ENCODE measurements around the gene YWHAE.
A peak's percentile ranks its signal among the peaks of the same experiment; 100 is the strongest.
"Not testable (repeated sequence)": the region's sequence is repeated elsewhere in the genome, so short reads cannot be mapped to it uniquely, and the experiment has no call there.

Gene YWHAE

DNA sequence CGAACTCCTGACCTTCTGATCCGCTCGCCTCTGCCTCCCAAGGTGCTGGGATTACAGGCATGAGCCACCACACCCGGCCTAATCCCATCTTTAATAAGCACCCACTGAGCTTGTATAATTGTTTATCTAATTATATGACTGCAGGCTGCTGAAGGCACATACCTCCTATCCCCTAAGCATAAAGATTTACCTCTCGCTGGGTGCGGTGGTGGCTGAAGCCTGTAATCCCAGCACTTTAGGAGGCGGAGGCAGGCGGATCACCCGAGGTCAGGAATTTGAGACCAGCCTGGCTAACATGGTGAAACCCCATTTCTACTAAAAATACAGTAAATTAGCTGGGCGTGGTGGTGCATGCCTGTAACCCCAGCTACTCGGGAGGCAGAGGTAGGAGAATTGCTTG lies 20.1 kb upstream of the YWHAE start:
- Mint-ChIP-seq H3K27ac (no peak overlapping the region), H3K4me1 (peaks cover 11% of the 10 kb centered on the region)

GRCh38 chr17:1418476-1418875 lies 18.5 kb upstream of the YWHAE start:
- H3K9me3 Mint-ChIP-seq, H3K4me3 Mint-ChIP-seq, H3K36me3 Mint-ChIP-seq, H3K27ac Mint-ChIP-seq, H3K27me3 Mint-ChIP-seq, H3K4me1 Mint-ChIP-seq: not testable (repeated sequence)

More for the DNA sequence above, 20.1 kb upstream of the YWHAE start:
- H3K9me3 Mint-ChIP-seq: no peaks in the 10 kb centered on the region
- peaks cover 4% of the 10 kb centered on the region for H3K36me3 Mint-ChIP-seq
- H3K4me3 Mint-ChIP-seq: no peak overlapping the region
- H3K27me3 Mint-ChIP-seq: no peaks in the 10 kb centered on the region

GRCh38 chr17:1416414-1416813 lies 16.4 kb upstream of the YWHAE start:
- H3K36me3 Mint-ChIP-seq: peaks cover 3% of the 10 kb centered on the region
- H3K4me1 Mint-ChIP-seq: no peaks in the 10 kb centered on the region
- no peaks in the 10 kb centered on the region for H3K9me3 Mint-ChIP-seq
- H3K27me3 Mint-ChIP-seq: no peaks in the 10 kb centered on the region
- H3K27ac Mint-ChIP-seq: no peak overlapping the region
- no peak overlapping the region for H3K4me3 Mint-ChIP-seq

GRCh38 chr17:1414634-1415033 lies 14.6 kb upstream of the YWHAE start:
- H3K4me3 Mint-ChIP-seq: no peak overlapping the region
- H3K27me3 Mint-ChIP-seq: no peaks in the 10 kb centered on the region
- no peaks in the 10 kb centered on the region for H3K4me1 Mint-ChIP-seq
- peaks cover 2% of the 10 kb centered on the region for H3K36me3 Mint-ChIP-seq
- no peaks in the 10 kb centered on the region for H3K9me3 Mint-ChIP-seq
- H3K27ac Mint-ChIP-seq: peak overlapping the region; percentile 3

DNA sequence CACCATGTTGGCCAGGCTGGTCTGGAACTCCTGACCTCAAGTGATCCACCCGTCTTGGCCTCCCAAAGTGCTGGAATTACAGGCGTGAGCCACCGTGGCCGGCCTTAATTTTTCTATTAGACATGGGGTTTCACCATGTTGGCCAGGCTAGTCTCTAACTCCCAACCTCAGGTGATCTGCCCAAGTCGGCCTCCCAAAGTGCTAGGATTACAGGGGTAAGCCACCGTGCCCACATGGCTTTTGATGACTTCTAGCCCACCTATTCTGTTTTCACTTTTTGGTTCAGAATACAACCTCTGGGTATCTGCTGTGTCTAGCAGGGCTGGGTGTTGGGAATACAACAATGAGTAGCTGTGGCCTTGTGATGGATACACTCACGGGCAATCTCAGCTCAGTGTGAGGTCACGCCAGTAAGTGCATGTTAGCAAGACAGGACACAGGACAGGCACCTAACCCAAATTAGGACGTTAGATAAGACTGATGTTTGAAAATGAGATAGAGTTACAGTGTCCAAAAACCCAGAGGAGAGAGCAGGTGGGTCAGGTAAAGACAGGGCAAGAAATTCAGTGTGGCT lies 14.1 kb upstream of the YWHAE start:
- H3K27me3 Mint-ChIP-seq: no peaks in the 10 kb centered on the region
- no peaks in the 10 kb centered on the region for H3K4me1 Mint-ChIP-seq
- H3K27ac Mint-ChIP-seq: peak overlapping the region; percentile 3
- peaks cover 2% of the 10 kb centered on the region for H3K36me3 Mint-ChIP-seq
- no peak overlapping the region for H3K4me3 Mint-ChIP-seq
- H3K9me3 Mint-ChIP-seq: no peaks in the 10 kb centered on the region

GRCh38 chr17:1413281-1413791 lies 13.3 kb upstream of the YWHAE start:
- no peaks in the 10 kb centered on the region for H3K9me3 Mint-ChIP-seq
- H3K27me3 Mint-ChIP-seq: no peaks in the 10 kb centered on the region
- H3K36me3 Mint-ChIP-seq: peaks cover 2% of the 10 kb centered on the region
- no peak overlapping the region for H3K4me3 Mint-ChIP-seq
- H3K27ac Mint-ChIP-seq: no peak overlapping the region
- no peaks in the 10 kb centered on the region for H3K4me1 Mint-ChIP-seq

DNA sequence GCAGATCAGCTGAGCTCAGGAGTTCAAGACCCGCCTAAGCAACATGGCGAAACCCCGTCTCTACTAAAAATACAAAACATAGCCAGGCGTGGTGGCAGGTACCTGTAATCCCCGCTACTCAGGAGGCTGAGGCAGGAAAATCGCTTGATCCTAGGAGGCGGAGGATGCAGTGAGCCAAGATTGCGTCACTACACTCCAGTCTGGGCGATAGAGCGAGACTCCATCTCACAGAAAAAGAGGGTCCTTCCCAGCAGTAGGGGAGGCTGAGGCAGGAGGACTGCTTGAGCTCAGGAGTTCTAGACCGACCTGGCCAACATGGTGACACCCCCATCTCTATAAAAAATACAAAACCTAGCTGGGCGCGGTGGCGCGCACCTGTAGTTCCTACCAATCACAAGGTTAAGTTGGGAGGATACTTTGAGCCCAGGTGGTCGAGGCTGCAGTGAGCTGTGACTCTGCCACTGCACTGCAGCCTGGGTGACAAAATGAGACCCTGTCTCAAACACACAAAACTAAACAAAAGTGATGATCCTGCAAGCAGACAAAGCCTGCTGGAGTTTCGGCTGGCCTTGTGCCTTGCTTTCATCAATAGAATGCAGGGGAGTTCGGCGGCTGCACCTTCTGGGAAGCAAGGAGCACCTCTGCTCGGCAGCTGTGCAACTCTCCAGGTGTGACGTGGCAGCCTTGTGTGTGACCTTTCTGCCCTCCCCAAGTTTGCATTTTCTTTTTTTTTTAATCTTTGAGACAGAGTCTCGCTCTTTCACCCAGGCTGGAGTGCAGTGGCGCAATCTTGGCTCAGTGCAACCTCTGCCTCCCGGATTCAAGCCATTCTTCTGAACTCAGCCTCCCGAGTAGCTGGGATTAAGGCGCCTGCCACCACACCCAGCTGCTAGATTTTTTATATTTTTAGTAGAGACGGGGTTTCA lies 12.4 kb upstream of the YWHAE start:
- H3K27ac Mint-ChIP-seq: no peak overlapping the region
- no peaks in the 10 kb centered on the region for H3K9me3 Mint-ChIP-seq
- no peaks in the 10 kb centered on the region for H3K27me3 Mint-ChIP-seq

GRCh38 chr17:1402262-1402586 lies 2.2 kb upstream of the YWHAE start:
- no peaks in the 10 kb centered on the region for H3K9me3 Mint-ChIP-seq
- H3K4me1 Mint-ChIP-seq: peaks cover 16% of the 10 kb centered on the region
- H3K4me3 Mint-ChIP-seq: no peak overlapping the region
- peaks cover 13% of the 10 kb centered on the region for H3K36me3 Mint-ChIP-seq
- H3K27me3 Mint-ChIP-seq: no peaks in the 10 kb centered on the region
- H3K27ac Mint-ChIP-seq: no peak overlapping the region

More for the DNA sequence above, 12.4 kb upstream of the YWHAE start:
- H3K4me1 Mint-ChIP-seq: no peaks in the 10 kb centered on the region
- H3K36me3 Mint-ChIP-seq: peaks cover 2% of the 10 kb centered on the region
- H3K4me3 Mint-ChIP-seq: no peak overlapping the region

GRCh38 chr17:1398931-1399678 lies 917 bp downstream of the YWHAE start:
- no peaks in the 10 kb centered on the region for H3K27me3 Mint-ChIP-seq
- H3K4me1 Mint-ChIP-seq: peaks cover 45% of the 10 kb centered on the region
- H3K27ac Mint-ChIP-seq: peak overlapping the region; percentile 100
- H3K4me3 Mint-ChIP-seq: peak overlapping the region; percentile 100
- no peaks in the 10 kb centered on the region for H3K9me3 Mint-ChIP-seq
- peaks cover 16% of the 10 kb centered on the region for H3K36me3 Mint-ChIP-seq

DNA sequence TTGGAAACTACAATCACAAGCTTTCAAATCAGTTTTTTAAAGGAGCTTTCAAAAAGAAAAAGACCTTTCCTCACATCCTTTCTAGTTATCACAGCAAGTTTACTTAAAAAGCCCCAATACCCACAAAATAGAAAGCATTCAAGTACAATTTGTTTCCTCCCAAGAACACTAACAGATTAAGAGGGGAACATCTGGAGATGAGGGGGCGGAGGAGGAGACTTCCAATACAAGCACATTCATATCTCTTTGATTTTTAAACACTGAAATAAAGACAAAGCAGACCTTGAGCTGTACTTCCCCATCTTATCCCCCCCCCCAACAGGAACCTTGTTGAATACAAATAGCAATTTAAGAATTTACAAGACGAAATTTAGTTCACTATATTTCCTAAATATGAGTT lies 2.0 kb downstream of the YWHAE start:
- Mint-ChIP-seq H3K4me3 (peak overlapping the region; percentile 100), H3K36me3 (peaks cover 16% of the 10 kb centered on the region), H3K9me3 (no peaks in the 10 kb centered on the region), H3K27ac (peak overlapping the region; percentile 57), H3K4me1 (peaks cover 51% of the 10 kb centered on the region), H3K27me3 (no peaks in the 10 kb centered on the region)

DNA sequence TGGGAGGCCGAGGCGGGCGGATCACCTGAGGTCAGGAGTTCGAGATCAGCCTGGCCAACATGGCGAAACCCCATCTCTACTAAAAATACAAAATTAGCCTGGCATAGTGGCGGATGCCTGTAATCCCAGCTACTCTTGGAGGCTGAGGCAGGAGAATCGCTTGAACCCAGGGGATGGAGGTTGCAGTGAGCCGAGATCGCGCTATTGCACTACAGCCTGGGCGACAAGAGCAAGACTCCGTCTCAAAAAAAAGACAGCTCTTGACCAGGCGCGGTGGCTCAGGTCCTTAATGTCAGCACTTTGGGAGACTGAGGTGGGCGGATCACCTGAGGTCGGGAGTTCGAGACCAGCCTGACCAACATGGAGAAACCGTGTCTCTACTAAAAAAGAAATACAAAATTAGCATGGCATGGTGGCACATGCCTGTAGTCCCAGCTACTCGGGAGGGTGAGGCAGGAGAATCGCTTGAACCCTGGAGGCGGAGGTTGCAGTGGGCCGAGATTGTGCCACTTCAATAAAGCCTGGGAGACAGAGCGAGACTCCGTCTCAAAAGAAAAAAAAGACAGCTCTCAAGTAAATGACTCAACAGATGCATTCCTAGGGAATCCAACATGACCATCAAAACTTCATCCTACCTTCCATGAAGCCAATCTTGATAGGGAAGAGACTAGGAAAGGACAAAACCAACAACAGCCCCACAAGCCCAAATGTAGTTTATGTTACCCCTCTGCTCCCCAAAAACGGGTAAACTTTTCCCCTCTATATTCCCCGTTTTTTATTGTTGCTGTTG lies 4.0 kb downstream of the YWHAE start:
- H3K4me3 Mint-ChIP-seq: peak overlapping the region; percentile 11
- H3K27ac Mint-ChIP-seq: peak overlapping the region; percentile 74
- peaks cover 68% of the 10 kb centered on the region for H3K4me1 Mint-ChIP-seq
- H3K36me3 Mint-ChIP-seq: peaks cover 14% of the 10 kb centered on the region
- not testable (repeated sequence) for H3K27me3 Mint-ChIP-seq, H3K9me3 Mint-ChIP-seq

GRCh38 chr17:1391577-1391976 lies 8.4 kb downstream of the YWHAE start:
- no peaks in the 10 kb centered on the region for H3K36me3 Mint-ChIP-seq
- H3K9me3 Mint-ChIP-seq: no peaks in the 10 kb centered on the region
- peaks cover 80% of the 10 kb centered on the region for H3K4me1 Mint-ChIP-seq
- H3K4me3 Mint-ChIP-seq: peak overlapping the region; percentile 61
- H3K27me3 Mint-ChIP-seq: no peaks in the 10 kb centered on the region
- H3K27ac Mint-ChIP-seq: no peak overlapping the region

DNA sequence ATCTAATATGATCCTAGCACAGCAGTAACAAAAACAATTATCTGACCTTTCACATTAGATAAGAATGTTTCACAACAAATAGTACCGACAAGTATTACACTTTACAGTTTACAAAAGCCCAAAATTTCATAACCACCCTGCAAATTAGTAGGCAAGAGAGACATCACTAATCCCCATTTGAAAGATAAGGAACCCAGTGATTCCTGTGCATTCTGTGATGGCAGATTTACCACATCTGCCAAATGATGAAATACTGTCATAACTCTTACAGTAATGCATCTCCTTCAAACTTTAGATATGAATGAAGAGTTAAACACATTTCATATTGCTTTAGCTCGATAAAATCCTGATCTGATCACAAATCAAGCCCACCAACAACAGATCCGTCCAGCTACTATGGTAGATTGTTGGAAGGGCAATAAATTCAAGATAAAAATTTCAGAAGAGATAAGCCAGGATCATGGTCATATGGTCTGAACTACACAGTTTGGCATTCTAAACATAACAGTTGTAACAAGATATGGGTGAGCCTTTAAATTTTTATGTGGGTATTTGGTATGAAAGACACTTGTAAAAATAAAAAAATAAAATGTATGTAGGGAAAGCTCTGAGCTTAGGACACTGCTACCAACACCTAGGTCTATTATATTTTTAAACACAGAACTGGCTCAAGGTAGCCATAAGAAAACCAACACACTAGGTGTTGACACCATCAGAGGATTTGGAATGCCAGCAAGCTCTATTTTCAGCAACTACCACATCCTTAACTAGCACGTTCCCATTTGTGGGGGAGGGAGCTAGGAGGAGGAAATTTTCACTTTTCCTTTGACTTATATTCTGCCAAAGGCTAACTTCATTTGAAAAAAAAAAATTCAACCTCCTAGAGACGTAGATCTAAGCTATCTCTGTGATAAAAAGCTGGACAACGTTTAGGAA lies 9.3 kb downstream of the YWHAE start:
- Mint-ChIP-seq H3K4me1 (peaks cover 82% of the 10 kb centered on the region), H3K36me3 (no peaks in the 10 kb centered on the region)

GRCh38 chr17:1387490-1388227 lies 12.4 kb downstream of the YWHAE start:
- H3K4me1 Mint-ChIP-seq: peaks cover 68% of the 10 kb centered on the region
- not testable (repeated sequence) for H3K36me3 Mint-ChIP-seq, H3K9me3 Mint-ChIP-seq, H3K27ac Mint-ChIP-seq, H3K27me3 Mint-ChIP-seq, H3K4me3 Mint-ChIP-seq

More for the DNA sequence above, 9.3 kb downstream of the YWHAE start:
- H3K27me3 Mint-ChIP-seq: no peaks in the 10 kb centered on the region
- no peaks in the 10 kb centered on the region for H3K9me3 Mint-ChIP-seq
- peak overlapping the region; percentile 53 for H3K4me3 Mint-ChIP-seq
- H3K27ac Mint-ChIP-seq: peak overlapping the region; percentile 30

All from activated naive CD4-positive, alpha-beta T cell treated with anti-CD3 and anti-CD28 coated beads, Interleukin-2, amount 50 U/mL, for 24 hours (primary cell).